ENCODE measurements around the gene ANGEL2.

ANGEL2 gene

DNA sequence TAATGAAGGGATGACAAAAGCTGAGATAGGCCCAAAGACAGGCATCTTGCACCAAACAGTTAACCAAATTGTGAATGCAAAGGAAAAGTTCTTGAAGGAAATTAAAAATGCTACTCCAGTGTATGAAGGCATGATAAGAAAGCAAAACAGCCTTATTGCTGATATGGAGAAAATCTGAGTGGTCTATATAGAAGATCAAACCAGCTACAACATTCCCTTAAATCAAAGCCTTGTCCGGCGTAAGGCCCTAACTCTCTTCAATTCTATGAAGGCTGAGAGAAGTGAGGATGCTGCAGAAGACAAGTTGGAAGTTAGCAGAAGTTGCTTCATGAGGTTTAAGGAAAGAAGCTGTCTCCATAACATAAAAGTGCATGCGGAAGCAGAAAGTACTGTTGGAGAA lies 4.3 kb upstream of the ANGEL2 start:
- CTCF ChIA-PET = interaction anchor here (1.4 kb wide), 1 partner anchor 15 kb away, joined by 4 read pairs; no protein-coding TSS in a partner anchor
- POLR2A ChIA-PET = no interaction called here
- no peak for DNase-seq (ENCODE audit: extremely low spot score)
- TF ChIP-seq, protein P1, sequence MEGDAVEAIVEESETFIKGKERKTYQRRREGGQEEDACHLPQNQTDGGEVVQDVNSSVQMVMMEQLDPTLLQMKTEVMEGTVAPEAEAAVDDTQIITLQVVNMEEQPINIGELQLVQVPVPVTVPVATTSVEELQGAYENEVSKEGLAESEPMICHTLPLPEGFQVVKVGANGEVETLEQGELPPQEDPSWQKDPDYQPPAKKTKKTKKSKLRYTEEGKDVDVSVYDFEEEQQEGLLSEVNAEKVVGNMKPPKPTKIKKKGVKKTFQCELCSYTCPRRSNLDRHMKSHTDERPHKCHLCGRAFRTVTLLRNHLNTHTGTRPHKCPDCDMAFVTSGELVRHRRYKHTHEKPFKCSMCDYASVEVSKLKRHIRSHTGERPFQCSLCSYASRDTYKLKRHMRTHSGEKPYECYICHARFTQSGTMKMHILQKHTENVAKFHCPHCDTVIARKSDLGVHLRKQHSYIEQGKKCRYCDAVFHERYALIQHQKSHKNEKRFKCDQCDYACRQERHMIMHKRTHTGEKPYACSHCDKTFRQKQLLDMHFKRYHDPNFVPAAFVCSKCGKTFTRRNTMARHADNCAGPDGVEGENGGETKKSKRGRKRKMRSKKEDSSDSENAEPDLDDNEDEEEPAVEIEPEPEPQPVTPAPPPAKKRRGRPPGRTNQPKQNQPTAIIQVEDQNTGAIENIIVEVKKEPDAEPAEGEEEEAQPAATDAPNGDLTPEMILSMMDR (IDR thresholded peaks at IDR 0.05; ENCODE audit: control extremely low read depth, extremely low read depth, low read depth, missing control alignments) = no peak

DNA sequence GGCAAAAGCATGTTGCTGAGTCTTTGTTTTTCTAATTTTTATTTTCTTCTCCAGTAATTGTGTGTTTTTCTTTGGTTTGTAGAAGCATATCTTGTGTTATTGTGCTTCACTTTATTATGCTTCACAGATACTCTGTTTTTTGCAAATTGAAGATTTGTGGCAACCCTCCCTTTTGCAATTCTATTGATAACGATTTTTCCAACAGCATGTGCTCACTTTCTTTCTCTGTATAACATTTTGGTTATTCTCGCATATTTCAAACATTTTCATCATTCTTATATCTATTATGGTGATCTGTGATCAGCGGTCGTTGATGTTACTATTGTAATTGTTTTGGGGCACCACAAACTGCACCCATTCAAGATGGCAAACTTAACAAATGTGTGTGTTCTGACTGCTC lies 3.8 kb upstream of the ANGEL2 start:
- TF ChIP-seq, protein P1 (IDR thresholded peaks at IDR 0.05; ENCODE audit: control extremely low read depth, extremely low read depth, low read depth, missing control alignments) = no peak
- DNase-seq (ENCODE audit: extremely low spot score) = no peak
- ChIA-PET POLR2A (no interaction called here), CTCF (interaction anchor here (1.4 kb wide), 1 partner anchor 15 kb away, joined by 4 read pairs; no protein-coding TSS in a partner anchor)

DNA sequence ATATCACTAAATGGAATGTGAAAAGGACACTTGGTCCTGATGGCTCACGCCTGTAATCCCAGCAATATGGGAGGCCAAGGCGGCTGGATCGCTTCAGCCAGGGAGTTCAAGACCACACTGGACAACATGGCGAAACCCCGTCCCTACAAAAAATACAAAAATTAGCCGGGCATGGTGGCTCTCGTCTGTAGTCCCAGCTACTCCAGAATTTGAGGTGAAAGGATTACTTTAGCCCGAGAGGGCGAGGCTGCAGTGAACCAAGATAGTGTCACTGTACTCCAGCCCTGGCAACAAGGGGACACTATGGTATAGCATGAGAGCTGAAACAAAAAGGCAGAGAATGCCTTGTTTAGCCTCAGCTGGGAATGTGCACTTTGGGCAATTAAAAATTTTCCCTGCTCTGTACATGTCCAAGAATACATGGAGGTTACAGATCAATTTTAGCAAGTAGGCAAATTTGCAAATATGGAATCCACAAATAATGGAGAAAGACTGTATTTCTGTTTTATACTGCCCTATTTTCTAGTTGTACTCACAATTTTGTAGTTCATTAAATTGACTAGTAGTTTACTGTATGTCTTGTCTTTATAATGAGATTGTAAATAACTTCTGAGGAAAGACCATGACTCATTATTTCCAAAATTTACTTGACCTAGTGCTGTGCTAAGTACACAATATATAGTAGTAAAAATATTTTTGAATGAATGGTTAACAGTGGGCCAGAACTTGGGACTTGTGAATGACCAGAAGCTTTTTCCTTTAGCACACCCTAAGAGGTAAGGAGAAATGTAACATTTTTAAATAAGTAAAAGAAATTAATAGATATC lies 2.0 kb upstream of the ANGEL2 start:
- no peak for DNase-seq (ENCODE audit: extremely low spot score)
- TF ChIP-seq, protein P1 (IDR thresholded peaks at IDR 0.05; ENCODE audit: control extremely low read depth, extremely low read depth, low read depth, missing control alignments) = no peak
- CTCF ChIA-PET = no interaction called here
- POLR2A ChIA-PET = no interaction called here

DNA sequence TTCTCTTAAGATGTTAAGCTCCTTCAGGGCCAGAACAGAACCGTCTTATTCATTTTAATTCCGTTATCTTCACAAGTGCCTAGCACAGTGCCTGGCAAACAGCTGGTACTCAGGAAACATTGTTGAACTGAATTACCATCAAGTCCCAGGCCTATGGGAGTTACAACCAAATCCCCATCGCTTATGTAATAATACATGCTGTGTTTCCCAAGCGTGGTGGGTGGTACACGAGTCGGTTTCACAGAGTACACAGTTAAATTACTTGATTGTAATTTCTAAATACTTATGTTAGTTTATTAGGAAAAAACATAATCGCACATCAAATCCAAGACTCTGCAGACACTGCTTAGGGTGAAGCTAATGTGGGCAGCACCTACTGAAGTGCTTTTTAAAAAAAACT lies 1.0 kb downstream of the ANGEL2 start:
- CTCF ChIA-PET = interaction anchor here (0.7 to 1.3 kb wide), 2 partner anchors 19 to 38 kb away, joined by 3 read pairs; no protein-coding TSS in a partner anchor
- POLR2A ChIA-PET = no interaction called here
- TF ChIP-seq, protein P1 (IDR thresholded peaks at IDR 0.05; ENCODE audit: control extremely low read depth, extremely low read depth, low read depth, missing control alignments) = no peak

DNA sequence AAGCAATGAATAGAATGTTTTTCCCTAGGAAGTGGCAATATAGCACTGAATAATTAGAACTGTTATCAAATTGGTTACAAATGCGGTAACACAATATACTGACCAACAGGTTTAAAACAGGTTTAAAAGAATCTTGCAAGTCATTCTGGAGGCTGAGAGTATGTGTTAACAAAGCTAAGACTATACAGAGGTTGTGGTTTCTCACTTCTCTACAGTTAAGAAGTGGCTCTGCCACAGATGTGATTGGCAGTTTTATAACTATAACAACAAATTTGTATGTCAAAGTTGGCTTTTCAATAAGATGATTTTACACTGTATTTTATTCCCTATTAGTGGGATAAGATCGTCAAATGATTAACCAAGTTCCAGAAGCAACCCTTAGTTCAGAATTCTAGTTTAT lies 7.1 kb downstream of the ANGEL2 start:
- peak; percentile 29 for DNase-seq (ENCODE audit: extremely low spot score)
- TF ChIP-seq, protein P1 (IDR thresholded peaks at IDR 0.05; ENCODE audit: control extremely low read depth, extremely low read depth, low read depth, missing control alignments) = no peak
- CTCF ChIA-PET = no interaction called here

More for the DNA sequence above, 1.0 kb downstream of the ANGEL2 start:
- DNase-seq (ENCODE audit: extremely low spot score) = no peak

DNA sequence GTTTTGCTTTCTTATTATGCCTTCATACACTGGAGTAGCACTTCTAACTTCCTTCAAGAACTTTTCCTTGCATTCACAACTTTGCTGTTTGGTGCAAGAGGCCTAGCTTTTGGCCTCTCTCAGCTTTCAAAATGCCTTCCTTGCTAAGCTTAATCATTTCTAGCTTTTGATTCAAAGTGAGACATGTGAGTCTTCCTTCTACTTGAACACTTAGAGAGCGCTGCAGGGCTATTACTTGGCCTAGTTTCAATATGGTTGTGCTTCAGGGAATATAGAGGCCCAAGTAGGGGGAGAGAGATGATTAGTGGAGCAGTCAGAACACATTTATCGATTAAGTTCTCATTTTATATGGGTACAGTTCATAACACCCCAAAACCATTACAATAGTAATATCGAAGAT lies 12.4 kb downstream of the ANGEL2 start:
- ChIA-PET POLR2A (no interaction called here), CTCF (interaction anchor here (0.8 to 3.8 kb wide), 13 partner anchors 8 to 526 kb away, joined by 3 to 25 read pairs (median 4); no protein-coding TSS in a partner anchor)
- no peak for DNase-seq (ENCODE audit: extremely low spot score)
- TF ChIP-seq, protein P1 (IDR thresholded peaks at IDR 0.05; ENCODE audit: control extremely low read depth, extremely low read depth, low read depth, missing control alignments) = no peak

More for the DNA sequence above, 7.1 kb downstream of the ANGEL2 start:
- POLR2A ChIA-PET = no interaction called here

All from GM10248 (cell line).